Mesenchymal stem cell (in vitro differentiated cells and primary cell): ENCODE data around the gene NFIX.
A peak's percentile ranks its signal among the peaks of the same experiment; 100 is the strongest.

Experiments used
- DNase-seq: peaks from one replicate; pipeline ENCODE4 v3.0.0-alpha.2; 2013
- H2AFZ ChIP-seq: one replicate; pipeline ENCODE4 v1.6.1; 2013; ENCODE audit warnings: low read depth, mild to moderate bottlenecking, control low read depth, inconsistent platforms, low read length, moderate library complexity
- H2AK5ac ChIP-seq: 2 replicates; pipeline ENCODE4 v1.6.1; 2013; ENCODE audit warnings: low read length, moderate library complexity, mild to moderate bottlenecking, inconsistent platforms; ENCODE audit not compliant: severe bottlenecking
- H2BK120ac ChIP-seq: one replicate; pipeline ENCODE4 v1.6.1; 2013; ENCODE audit warnings: low read depth, mild to moderate bottlenecking, inconsistent platforms, low read length, moderate library complexity
- H2BK12ac ChIP-seq, 2 experiments: one replicate each; pipeline ENCODE4 v1.6.1; 2013; ENCODE audit warnings: inconsistent platforms in 2 of 2, low read length in 2 of 2, mild to moderate bottlenecking in 2 of 2, moderate library complexity in 2 of 2, control low read depth in 1 of 2
- H2BK15ac ChIP-seq: one replicate; pipeline ENCODE4 v1.6.1; 2013; ENCODE audit warnings: mild to moderate bottlenecking, low read depth, inconsistent platforms; ENCODE audit not compliant: poor library complexity, severe bottlenecking
- H2BK5ac ChIP-seq: 2 replicates; pipeline ENCODE4 v1.6.1; 2013; ENCODE audit warnings: low read depth, mild to moderate bottlenecking, low read length, control low read depth, inconsistent platforms; ENCODE audit not compliant: poor library complexity, severe bottlenecking
- H3K14ac ChIP-seq, 2 experiments: one replicate each; pipeline ENCODE4 v1.6.1; 2013; ENCODE audit warnings: inconsistent platforms in 2 of 2, low read length in 2 of 2, control low read depth in 1 of 2, mild to moderate bottlenecking in 1 of 2, moderate library complexity in 1 of 2
- H3K18ac ChIP-seq, 2 experiments: one replicate each; pipeline ENCODE4 v1.6.1; 2013; ENCODE audit warnings: inconsistent platforms in 2 of 2, low read length in 2 of 2, control low read depth in 1 of 2, low read depth in 1 of 2, mild to moderate bottlenecking in 1 of 2
- H3K23ac ChIP-seq, 2 experiments: one replicate each; pipeline ENCODE4 v1.6.1; 2013; ENCODE audit warnings: inconsistent platforms in 2 of 2, low read length in 2 of 2, mild to moderate bottlenecking in 2 of 2, moderate library complexity in 2 of 2, control low read depth in 1 of 2
- H3K27ac ChIP-seq: 2 replicates; pipeline ENCODE4 v1.5.1; 2013; ENCODE audit warnings: mild to moderate bottlenecking, moderate library complexity, low read length, control low read depth, inconsistent platforms; ENCODE audit not compliant: poor library complexity, severe bottlenecking
- H3K27me3 ChIP-seq, 2 experiments: 2 replicates each; pipeline versions ENCODE4 v1.6.1 to v1.7.0; 2013; ENCODE audit warnings: low read length in 2 of 2, mild to moderate bottlenecking in 2 of 2, moderate library complexity in 2 of 2, control low read depth in 1 of 2, inconsistent platforms in 1 of 2; ENCODE audit not compliant: control insufficient read depth in 1 of 2, insufficient read depth in 1 of 2
- H3K36me3 ChIP-seq, 2 experiments: 2 replicates each; pipeline versions ENCODE4 v1.6.1 to v1.7.0; 2013; ENCODE audit warnings: low read length in 2 of 2, control low read depth in 1 of 2, inconsistent platforms in 1 of 2, low read depth in 1 of 2, mild to moderate bottlenecking in 1 of 2; ENCODE audit not compliant: insufficient read depth in 2 of 2, control insufficient read depth in 1 of 2
- H3K4ac ChIP-seq, 2 experiments: one replicate each; pipeline ENCODE4 v1.6.1; 2013; ENCODE audit warnings: inconsistent platforms in 2 of 2, low read length in 2 of 2, mild to moderate bottlenecking in 2 of 2, moderate library complexity in 2 of 2, control low read depth in 1 of 2, low read depth in 1 of 2
- H3K4me1 ChIP-seq: 2 replicates; pipeline ENCODE4 v1.6.1; 2013; ENCODE audit warnings: low read depth, low read length, control low read depth; ENCODE audit not compliant: control insufficient read depth, insufficient read depth
- H3K4me2 ChIP-seq: 2 replicates; pipeline ENCODE4 v1.6.1; 2013; ENCODE audit warnings: low read length, mild to moderate bottlenecking, inconsistent platforms; ENCODE audit not compliant: poor library complexity, severe bottlenecking
- H3K4me3 ChIP-seq, 2 experiments: 2 replicates each; pipeline versions ENCODE4 v1.5.1 to v1.7.0; 2013; ENCODE audit warnings: low read length in 2 of 2, mild to moderate bottlenecking in 2 of 2, control low read depth in 1 of 2, low read depth in 1 of 2; ENCODE audit not compliant: insufficient read depth in 1 of 2
- H3K79me1 ChIP-seq: replicated peaks from 2 replicates; pipeline ENCODE4 v1.6.1; 2013; ENCODE audit warnings: mild to moderate bottlenecking, control low read depth, low read length, inconsistent platforms; ENCODE audit not compliant: poor library complexity, severe bottlenecking
- H3K9ac ChIP-seq: 2 replicates; pipeline ENCODE4 v1.7.0; 2013; ENCODE audit warnings: mild to moderate bottlenecking, low read length, moderate library complexity
- H3K9me3 ChIP-seq: 2 replicates; pipeline ENCODE4 v1.7.0; 2013; ENCODE audit warnings: mild to moderate bottlenecking, low read length; ENCODE audit not compliant: control insufficient read depth
- H4K8ac ChIP-seq: one replicate; pipeline ENCODE4 v1.6.1; 2013; ENCODE audit warnings: inconsistent platforms, mild to moderate bottlenecking, low read length, moderate library complexity
- H4K91ac ChIP-seq: one replicate; pipeline ENCODE4 v1.6.1; 2013; ENCODE audit warnings: mild to moderate bottlenecking, low read length, inconsistent platforms
- WGBS: methylation state at CpG from one replicate; pipeline ENCODE4 v1.1.7; 2013; ENCODE audit warnings: mixed read lengths; 5-methylcytosine and 5-hydroxymethylcytosine counted together

The NFIX gene

DNA sequence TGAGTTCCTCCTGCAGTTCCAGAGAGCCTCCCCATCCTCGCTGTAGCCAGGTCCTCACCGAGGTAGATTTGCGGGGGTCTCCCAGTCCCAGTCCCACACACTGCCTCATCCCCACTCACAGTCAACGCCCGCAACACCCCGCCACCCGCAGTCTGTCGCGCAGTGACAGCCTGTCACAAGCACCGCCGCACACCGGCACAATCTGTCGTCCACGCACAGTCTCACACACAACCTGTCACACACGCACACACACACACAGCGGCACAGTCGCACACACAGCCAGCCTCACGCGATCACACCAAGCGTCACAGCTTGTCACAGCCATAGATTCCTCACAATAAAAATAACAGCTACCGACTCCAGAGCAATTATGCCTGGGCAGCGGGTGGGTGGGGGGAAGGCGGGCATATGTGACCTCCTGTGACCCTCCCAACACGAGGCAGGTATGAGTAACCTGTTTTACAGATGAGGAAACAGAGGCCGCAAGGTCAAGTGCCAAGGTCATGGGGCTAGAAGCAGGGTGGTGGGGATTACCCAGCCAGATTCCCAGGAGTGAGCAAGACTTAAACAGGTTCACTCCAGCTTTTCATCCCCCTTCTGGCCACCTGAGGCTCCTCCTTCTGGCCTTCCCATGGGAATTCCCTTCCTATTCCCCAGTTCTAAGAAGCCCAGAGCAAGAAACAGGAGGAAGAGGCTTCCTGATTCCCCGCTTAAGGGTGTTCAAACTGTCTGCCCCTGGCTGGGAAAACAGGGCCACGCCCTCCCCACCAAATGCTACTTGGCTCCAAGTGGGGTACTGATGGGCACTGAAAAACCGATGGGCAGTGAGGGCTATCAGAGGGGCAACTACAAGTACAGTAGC is 13.9 kb downstream of the NFIX start:
- Histone ChIP-seq H2AK5ac (no peak overlapping the region), H2AFZ (no peak overlapping the region), H3K14ac (no peak overlapping the region), H3K9me3 (no peaks in the 10 kb centered on the region), H2BK5ac (no peak overlapping the region), H3K18ac (no peak overlapping the region), H4K91ac (no peak overlapping the region), H3K4ac (no peak overlapping the region), H3K4me2 (no peak overlapping the region), H3K4me1 (peaks cover 37% of the 10 kb centered on the region), H3K4me3 (peak overlapping the region; percentile 14 to 46), H3K23ac (no peak overlapping the region), H2BK12ac (no peak overlapping the region), H3K36me3 (peaks cover 4 to 10% of the 10 kb centered on the region in 2 experiments), H3K27ac (no peak overlapping the region), H3K27me3 (peaks cover 0 to 93% of the 10 kb centered on the region in 2 experiments), H3K9ac (peak overlapping the region; percentile 78), H2BK120ac (no peak overlapping the region), H4K8ac (no peak overlapping the region), H2BK15ac (no peak overlapping the region), H3K79me1 (no peaks in the 10 kb centered on the region)
- DNase-seq: no peak
- 71% methylated on average over 27 of the region's 28 CpGs for WGBS

DNA sequence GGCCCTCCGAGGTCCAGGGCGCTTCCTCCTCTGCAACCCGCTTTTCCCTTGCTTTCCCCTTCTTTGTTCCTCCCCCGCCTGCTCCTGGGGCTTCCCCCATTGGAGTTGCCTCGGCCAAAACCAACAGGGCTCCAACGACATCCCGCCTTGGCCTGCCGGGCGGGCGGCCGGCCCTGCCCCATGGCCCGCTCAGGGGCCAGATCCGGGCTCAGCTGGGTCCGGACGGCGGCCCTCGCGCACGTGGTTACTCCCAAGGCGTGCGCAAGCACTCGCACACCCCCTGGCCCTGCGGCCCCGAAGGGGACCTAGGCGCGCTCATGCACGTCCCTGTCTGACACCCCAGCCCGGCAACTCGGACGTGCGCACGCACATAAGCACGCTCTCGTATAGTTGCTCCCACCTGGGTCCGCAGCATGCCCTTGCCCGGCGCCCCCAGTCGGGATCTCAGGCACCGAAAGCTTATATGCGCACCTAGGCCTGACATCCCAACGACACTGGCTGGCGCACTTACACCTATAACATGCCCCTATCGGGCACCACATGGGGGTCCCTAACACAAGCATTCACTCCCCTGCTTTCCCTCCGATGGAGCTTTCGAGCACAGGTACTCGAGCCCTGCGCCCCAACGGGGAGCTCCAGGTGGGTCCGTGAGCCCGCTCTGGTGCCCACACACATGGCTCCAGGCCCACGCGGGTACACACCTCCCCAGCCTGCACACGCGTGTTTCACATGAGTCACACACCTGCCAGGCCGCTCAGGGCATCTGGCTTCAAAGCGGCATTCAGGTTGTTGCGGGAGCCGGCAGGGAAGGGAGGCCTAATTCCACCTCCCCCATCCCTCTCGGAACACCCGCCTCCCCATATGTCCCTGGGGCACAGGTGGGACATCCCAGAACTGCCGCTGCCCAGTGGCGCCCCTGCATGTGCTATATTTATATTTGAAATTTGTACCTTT is 15.0 kb downstream of the NFIX start:
- no peak overlapping the region for H2BK120ac ChIP-seq
- no peak for DNase-seq
- peaks cover 41% of the 10 kb centered on the region for H3K4me1 ChIP-seq
- no peak overlapping the region for H3K23ac ChIP-seq
- peak overlapping the region; percentile 17 to 46 for H3K4me3 ChIP-seq
- no peak overlapping the region for H3K4me2 ChIP-seq
- H3K9me3 ChIP-seq: no peaks in the 10 kb centered on the region
- H2BK5ac ChIP-seq: no peak overlapping the region
- H2BK15ac ChIP-seq: no peak overlapping the region
- H3K27ac ChIP-seq: no peak overlapping the region
- H2AK5ac ChIP-seq: no peak overlapping the region
- peak overlapping the region; percentile 68 for H3K9ac ChIP-seq
- peaks cover 2% of the 10 kb centered on the region for H3K79me1 ChIP-seq
- 5% methylated on average over 58 of the region's 62 CpGs for WGBS
- H2AFZ ChIP-seq: no peak overlapping the region
- no peak overlapping the region for H3K14ac ChIP-seq
- no peak overlapping the region for H4K8ac ChIP-seq
- H3K4ac ChIP-seq: no peak overlapping the region
- H3K36me3 ChIP-seq: peaks cover 4 to 10% of the 10 kb centered on the region in 2 experiments
- H3K18ac ChIP-seq: no peak overlapping the region
- peaks cover 0 to 96% of the 10 kb centered on the region in 2 experiments for H3K27me3 ChIP-seq
- H4K91ac ChIP-seq: no peak overlapping the region
- no peak overlapping the region for H2BK12ac ChIP-seq

DNA sequence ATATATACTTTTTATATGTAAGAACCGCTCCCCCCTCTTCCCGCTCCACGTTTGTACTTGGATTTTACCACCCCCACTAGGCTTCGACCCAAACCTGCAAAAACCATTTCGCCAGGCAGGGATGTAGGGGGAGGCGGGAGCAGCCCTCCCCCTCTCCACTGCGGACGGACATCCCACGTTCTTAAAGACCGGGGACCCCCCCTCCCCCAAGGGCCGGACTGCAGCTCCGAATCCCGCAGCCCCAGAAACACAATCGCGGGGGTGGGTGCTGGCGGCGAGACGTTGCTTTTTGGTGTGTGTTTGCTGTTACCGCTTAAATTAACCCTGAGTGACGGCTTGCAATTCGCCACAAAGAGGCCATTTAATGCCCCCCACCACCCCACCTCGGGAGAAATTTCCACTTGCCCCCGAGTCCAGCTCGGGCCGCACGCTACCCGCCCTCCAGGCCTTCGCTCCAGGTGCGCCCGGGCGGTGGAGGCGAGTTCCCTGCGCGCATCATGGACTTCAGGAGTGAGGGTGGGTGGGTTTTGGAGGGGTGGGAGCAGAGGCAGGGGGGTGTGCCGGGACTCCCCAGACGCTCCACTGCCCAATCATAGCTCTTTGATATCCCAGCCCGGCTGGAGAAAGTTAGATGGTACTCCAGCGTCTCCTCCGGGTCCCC is 15.8 kb downstream of the NFIX start:
- Histone ChIP-seq H2AK5ac (no peak overlapping the region), H2BK5ac (no peak overlapping the region), H4K8ac (no peak overlapping the region), H3K4me1 (peaks cover 43% of the 10 kb centered on the region), H2BK120ac (no peak overlapping the region), H3K27ac (no peak overlapping the region), H2BK15ac (no peak overlapping the region), H3K4ac (no peak overlapping the region), H3K23ac (no peak overlapping the region), H3K9ac (peak overlapping the region; percentile 99), H3K9me3 (no peaks in the 10 kb centered on the region), H3K4me2 (no peak overlapping the region), H3K18ac (no peak overlapping the region), H2BK12ac (no peak overlapping the region), H3K4me3 (no peak overlapping the region), H3K36me3 (peaks cover 4 to 10% of the 10 kb centered on the region in 2 experiments), H2AFZ (no peak overlapping the region), H3K14ac (no peak overlapping the region), H3K27me3 (peaks cover 0 to 96% of the 10 kb centered on the region in 2 experiments), H4K91ac (no peak overlapping the region), H3K79me1 (peaks cover 2% of the 10 kb centered on the region)
- 6% methylated on average over 31 of the region's 39 CpGs for WGBS
- DNase-seq: no peak
